Kidney epithelial cell (primary cell): ENCODE measurements around the gene ACER1. TPM values are rescaled to one million over a fixed set of nuclear protein-coding genes. Genes with fewer than 3 reads are reported as not detected.
A peak's percentile ranks its signal among the peaks of the same experiment; 100 is the strongest.
"Not testable (repeated sequence)": the region's sequence is repeated elsewhere in the genome, so short reads cannot be mapped to it uniquely, and the experiment has no call there.

Source experiments
- DNase-seq: peaks from one replicate; pipeline ENCODE4 v3.0.0-alpha.2; 2010; ENCODE audit warnings: low read depth
- H3K27me3 ChIP-seq: 2 replicates; pipeline ENCODE4 v1.6.0; 2011; ENCODE audit warnings: low read length; ENCODE audit not compliant: control insufficient read depth, insufficient read depth
- H3K36me3 ChIP-seq: 2 replicates; pipeline ENCODE4 v1.5.1; 2011; ENCODE audit warnings: low read length; ENCODE audit not compliant: control insufficient read depth, insufficient read depth
- H3K4me3 ChIP-seq: 2 replicates; pipeline ENCODE4 v1.5.1; 2011; ENCODE audit warnings: low read depth, mild to moderate bottlenecking, control low read depth, low read length
- total RNA-seq: library from RNA; depleted of rRNA; stranded (reverse); fragments of >200 nt; gene quantifications from 2 replicates; pipeline ENCODE4 v1.2.3, GENCODE V29; 2015
- TF ChIP-seq, protein P1 (sequence below): IDR thresholded peaks from 2 replicates; pipeline ENCODE4 v1.5.1; 2011; ENCODE audit warnings: mild to moderate bottlenecking, moderate library complexity, low read length, control low read depth, inconsistent platforms; ENCODE audit not compliant: insufficient read depth, poor library complexity, severe bottlenecking

ACER1 gene
- total RNA-seq, 1 donor from 2014 or later: not detected

DNA sequence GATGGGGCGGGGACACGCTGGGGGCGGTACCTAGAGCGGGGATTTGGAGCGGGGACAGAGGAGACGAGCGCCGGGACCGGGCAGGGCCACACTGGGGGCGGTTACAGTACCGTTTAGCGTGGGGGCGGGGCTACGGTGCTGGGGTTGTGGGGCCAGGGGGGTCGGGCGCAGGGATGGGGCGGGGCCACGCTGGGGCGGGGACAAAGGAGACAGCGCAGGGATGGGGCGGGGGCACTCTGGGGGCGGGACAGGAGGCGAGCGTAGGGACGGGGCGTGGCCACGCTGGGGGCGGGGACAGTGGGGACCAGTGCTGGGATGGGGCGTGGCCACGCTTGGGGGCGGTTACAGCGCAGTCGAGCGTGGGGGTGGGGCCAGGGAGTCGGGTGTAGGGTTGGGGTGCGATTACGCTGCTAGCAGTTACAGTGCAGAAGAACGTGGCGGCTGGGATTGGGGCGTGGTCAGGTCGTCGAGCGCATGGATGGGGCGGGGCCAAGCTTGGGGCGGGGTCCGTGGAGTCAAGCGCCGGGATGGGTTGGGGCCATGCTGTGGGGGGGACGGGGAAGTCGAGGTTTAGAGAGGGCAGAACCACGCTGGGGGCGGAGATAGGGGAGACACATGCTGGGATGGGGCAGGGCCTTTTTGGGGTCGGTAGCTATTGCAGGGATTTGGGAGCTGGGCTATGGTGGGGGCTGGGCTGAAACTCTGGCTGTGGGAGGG is 39.8 kb upstream of the ACER1 start:
- TF ChIP-seq, protein P1, sequence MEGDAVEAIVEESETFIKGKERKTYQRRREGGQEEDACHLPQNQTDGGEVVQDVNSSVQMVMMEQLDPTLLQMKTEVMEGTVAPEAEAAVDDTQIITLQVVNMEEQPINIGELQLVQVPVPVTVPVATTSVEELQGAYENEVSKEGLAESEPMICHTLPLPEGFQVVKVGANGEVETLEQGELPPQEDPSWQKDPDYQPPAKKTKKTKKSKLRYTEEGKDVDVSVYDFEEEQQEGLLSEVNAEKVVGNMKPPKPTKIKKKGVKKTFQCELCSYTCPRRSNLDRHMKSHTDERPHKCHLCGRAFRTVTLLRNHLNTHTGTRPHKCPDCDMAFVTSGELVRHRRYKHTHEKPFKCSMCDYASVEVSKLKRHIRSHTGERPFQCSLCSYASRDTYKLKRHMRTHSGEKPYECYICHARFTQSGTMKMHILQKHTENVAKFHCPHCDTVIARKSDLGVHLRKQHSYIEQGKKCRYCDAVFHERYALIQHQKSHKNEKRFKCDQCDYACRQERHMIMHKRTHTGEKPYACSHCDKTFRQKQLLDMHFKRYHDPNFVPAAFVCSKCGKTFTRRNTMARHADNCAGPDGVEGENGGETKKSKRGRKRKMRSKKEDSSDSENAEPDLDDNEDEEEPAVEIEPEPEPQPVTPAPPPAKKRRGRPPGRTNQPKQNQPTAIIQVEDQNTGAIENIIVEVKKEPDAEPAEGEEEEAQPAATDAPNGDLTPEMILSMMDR: no peak
- Histone ChIP-seq H3K36me3 (no peaks in the 10 kb centered on the region), H3K27me3 (no peaks in the 10 kb centered on the region), H3K4me3 (peak overlapping the region; percentile 75)
- peak; percentile 84 for DNase-seq

GRCh38 chr19:6372594-6373095 is 39.2 kb upstream of the ACER1 start, which contains the start of gene ALKBH7:
Gene ALKBH7 (plus strand): TSS chr19:6372794. CDS start chr19:6372821, 27 bp downstream.
- no peaks in the 10 kb centered on the region for H3K36me3 ChIP-seq
- peak within 1 kb of the TSS; percentile 75 for H3K4me3 ChIP-seq
- TF ChIP-seq, protein P1: no peak
- peak; percentile 99 for DNase-seq
- no peaks in the 10 kb centered on the region for H3K27me3 ChIP-seq

DNA sequence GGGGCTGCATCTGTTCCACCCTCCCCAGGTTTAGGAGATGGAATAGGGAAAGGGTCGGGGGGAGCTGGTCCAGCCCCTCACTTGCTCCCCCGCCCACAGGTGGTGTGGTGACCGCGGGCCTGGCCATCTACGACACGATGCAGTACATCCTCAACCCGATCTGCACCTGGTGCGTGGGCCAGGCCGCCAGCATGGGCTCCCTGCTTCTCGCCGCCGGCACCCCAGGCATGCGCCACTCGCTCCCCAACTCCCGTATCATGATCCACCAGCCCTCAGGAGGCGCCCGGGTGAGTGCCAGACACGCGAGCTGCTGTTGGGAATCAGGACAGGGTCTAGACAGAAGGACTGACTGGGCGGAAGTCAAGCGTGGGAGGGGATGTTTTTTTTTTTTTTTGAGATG is 30.9 kb upstream of the ACER1 start:
- no peak for DNase-seq
- H3K27me3 ChIP-seq: no peaks in the 10 kb centered on the region
- TF ChIP-seq, protein P1: no peak
- H3K36me3 ChIP-seq: peaks cover 1% of the 10 kb centered on the region
- no peak overlapping the region for H3K4me3 ChIP-seq

- Histone ChIP-seq H3K36me3 (peaks cover 1% of the 10 kb centered on the region), H3K27me3 (peaks cover 4% of the 10 kb centered on the region), H3K4me3 (peak overlapping the region; percentile 90)
- DNase-seq: no peak
- TF ChIP-seq, protein P1: no peak
Observed at GRCh38 chr19:6362351-6362801, 29.0 kb upstream of the ACER1 start.

DNA sequence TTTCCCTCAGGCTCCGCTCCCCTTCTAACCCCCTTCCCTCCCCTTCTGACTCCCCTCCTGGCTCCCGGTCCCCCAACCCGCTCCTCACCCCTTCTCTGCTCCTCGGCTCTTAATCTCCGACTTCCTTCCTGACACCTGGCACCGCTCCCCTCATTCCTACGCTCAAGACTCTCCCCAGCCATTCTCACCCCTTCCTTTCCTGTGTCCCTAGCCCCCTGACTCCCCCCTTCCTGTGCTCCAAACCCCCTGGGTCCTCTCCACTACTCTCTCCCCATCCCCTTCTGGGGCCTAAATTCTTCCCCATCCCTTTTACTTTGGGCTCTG is 28.6 kb upstream of the ACER1 start:
- Histone ChIP-seq H3K4me3 (peak overlapping the region; percentile 90), H3K36me3 (peaks cover 1% of the 10 kb centered on the region), H3K27me3 (peaks cover 4% of the 10 kb centered on the region)
- DNase-seq: no peak
- TF ChIP-seq, protein P1: no peak

GRCh38 chr19:6360857-6361216 is 27.4 kb upstream of the ACER1 start:
- not testable (repeated sequence) for DNase-seq, H3K27me3 ChIP-seq, H3K36me3 ChIP-seq
- H3K4me3 ChIP-seq: peak overlapping the region; percentile 90

GRCh38 chr19:6360445-6360844 is 27.0 kb upstream of the ACER1 start:
- not testable (repeated sequence) for DNase-seq

More at GRCh38 chr19:6360445-6360844, 27.0 kb upstream of the ACER1 start:
- H3K4me3 ChIP-seq, H3K27me3 ChIP-seq, H3K36me3 ChIP-seq: not testable (repeated sequence)
